ENCODE results near the gene PLSCR1.
A peak's percentile ranks its signal among the peaks of the same experiment; 100 is the strongest.
"Not testable (repeated sequence)": the region's sequence is repeated elsewhere in the genome, so short reads cannot be mapped to it uniquely, and the experiment has no call there.

Gene PLSCR1

DNA sequence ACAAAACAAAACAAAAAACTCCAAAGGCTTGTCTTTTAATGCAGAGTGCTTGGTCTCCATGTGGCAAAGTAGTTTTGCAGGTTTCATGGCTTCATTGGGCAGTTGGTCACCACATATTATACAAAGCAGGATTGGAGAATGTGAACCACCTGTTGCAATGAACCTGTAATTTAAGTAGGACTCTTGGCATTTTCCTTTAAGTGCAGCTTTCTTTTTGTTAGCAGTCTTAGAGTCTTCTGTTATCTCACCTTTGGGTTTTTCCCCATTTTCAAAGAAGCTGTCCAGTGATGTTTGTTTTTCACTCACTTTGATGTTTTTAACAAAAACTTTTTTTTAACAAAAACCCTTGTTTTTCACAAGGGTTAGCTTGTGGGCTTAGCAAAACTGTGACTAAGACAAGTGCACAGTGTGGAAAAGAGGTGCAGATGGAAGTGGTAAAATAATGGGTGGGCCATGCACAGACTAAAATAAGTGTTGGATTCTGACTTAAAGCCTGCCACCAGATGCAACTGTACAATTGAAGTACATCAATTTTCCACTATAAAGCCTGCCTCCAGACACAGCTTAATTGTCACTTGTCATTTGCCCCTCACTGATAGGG lies 2.9 kb upstream of the PLSCR1 start:
- DNase-seq, result no peak

- DNase-seq, result no peak
Measured at GRCh38 chr3:146546366-146546965, 2.1 kb upstream of the PLSCR1 start.

DNA sequence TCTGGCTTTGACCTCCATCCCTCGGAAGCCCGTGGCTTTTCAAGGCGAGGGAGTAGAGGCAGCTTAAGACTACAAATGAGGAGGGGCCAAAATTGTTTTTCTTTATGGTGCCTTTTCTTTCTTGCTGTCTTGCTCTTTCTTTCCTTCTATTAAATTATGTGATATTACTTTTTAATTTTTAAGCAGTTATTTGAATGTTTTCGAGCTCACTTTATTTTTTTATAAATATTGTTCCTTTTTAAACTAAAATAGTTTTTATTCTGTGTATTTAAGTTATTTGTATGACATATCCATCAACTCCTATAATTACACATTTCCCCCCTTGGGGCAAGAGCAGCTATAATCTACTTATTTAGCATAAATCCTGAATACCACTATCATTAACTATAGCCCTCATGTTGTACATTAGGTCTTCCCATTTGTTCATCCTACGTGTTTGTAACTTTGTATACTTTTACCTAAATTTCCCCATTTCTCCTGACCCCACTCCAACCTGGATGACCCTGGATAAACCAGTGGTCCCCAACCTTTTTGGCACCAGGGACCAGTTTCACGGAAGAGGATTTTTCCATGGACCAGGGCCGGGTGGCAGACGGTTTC lies 622 bp upstream of the PLSCR1 start:
- DNase-seq, result no peak

DNA sequence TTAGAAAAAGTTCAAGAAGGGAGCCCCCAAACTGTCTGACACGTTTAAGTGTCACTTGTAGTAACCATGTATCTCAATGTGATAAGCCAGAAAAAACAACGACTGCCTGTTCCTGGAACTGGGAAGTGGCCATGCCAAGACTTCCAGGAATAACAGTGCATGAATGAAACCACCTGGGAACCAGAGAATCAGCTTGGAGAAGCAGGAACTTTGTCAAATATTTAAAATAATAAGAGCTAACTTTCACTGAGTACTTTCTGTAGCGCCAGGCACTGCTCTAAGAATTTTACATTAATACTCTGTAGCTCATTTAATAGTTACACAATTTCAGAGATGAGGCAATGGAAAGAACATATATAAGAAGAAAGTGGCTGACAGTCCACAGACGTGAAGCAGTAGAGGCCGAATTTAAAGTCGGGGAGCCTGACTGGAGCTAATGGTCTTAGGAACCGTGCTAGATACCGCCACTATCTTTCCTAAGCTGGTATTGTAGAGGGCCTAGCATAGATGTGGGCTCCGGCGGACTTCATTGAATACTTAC lies 876 bp downstream of the PLSCR1 start:
- no peak for DNase-seq

DNA sequence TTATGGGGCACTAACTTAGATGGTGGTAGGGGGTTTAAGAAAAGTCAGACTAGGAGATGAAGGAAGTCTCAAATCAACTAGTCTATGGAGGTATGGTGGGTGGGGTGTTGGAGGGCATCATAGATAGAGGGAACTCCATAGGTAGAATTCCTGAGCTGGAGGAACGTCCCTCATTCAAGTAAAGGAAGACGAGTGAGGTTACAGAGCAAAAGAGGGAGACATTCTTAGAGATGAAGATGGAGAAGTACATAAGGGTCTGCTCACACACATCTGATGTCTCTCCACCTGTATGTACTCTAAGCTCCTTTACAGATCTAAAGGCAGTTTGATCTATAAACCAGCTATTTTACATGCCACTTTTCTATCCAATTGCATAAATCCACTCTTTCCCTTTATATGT lies 1.4 kb downstream of the PLSCR1 start:
- DNase-seq, result peak; percentile 8

DNA sequence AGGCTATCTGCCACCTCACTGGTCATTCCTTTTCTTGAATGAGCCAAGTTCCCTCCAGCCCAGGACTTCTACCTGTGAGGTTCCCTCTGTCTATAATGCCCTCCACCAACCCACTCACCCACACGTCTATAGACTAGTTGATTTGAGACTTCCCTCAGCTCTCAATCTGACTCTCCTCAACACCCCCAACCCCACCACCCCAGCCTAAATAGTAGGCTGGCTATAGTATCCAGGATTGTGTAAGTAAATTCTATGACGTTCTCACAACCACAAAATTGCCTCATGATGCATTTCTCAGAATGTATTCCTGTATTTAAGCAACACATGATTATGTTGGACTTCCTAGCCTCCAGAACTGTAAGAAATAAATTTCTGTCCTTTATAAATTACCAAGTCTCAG lies 2.2 kb downstream of the PLSCR1 start:
- no peak for DNase-seq

GRCh38 chr3:146540978-146541377 lies 3.4 kb downstream of the PLSCR1 start:
- DNase-seq, result no peak

- DNase-seq, result no peak
Measured at GRCh38 chr3:146540236-146540635, 4.2 kb downstream of the PLSCR1 start.

GRCh38 chr3:146539315-146539714 lies 5.1 kb downstream of the PLSCR1 start:
- no peak for DNase-seq

DNA sequence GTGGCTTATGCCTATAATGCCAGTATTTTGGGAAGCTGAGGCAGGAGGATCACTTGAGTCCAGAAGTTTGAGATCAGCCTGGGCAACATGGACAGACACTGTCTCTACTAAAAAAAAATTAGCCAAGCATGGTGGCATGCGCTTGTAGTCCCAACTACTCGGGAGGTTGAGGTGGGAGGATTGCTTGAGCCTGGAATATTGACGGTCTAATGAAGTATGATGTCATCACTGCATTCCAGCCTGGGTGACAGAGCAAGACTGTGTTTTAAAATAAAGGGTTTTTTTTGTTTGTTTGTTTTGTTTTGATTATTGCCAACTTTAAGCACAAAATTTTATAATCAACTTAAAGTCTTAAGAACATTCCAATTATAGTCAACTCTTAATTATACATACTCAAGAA lies 6.8 kb downstream of the PLSCR1 start:
- DNase-seq, result no peak

GRCh38 chr3:146536681-146537080 lies 7.7 kb downstream of the PLSCR1 start:
- DNase-seq, result no peak

DNA sequence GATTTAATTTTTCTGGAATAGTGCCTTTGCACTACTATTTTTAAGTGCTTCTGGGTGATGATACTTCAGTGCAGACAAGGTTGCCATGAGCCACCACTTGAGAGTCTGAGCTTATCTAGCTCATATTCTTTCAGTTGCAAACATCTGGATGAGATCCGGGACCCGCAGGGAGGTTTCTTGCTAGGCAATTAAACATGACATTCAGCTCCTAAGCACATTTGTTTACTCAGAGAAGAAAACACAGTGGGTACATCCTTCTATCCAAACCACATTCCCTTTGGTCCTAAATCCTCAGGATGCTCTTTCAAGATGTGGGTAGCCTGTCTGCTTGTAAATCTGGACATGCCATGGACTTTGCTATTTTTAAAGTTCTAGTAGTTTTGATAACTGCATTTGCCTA lies 12.0 kb downstream of the PLSCR1 start:
- peak; percentile 11 for DNase-seq

DNA sequence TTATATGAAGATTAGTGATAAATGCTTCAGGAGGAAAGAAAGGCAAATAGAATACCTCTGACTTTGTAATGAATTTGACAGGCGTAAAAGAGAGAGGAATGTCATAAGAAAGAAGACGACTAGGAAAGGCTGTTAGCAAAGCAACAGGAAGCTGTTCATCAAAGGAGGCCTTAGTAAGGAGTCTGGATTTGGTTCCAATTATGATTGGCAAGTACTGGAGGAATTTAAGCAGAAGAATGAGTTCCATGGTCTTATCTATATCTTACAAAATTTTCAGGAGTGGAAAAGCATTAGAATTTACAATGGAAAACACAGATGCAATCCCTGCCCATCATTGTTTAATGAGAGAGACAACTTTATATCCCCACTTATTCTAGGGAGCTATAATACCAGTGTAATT lies 13.8 kb downstream of the PLSCR1 start:
- no peak for DNase-seq

DNA sequence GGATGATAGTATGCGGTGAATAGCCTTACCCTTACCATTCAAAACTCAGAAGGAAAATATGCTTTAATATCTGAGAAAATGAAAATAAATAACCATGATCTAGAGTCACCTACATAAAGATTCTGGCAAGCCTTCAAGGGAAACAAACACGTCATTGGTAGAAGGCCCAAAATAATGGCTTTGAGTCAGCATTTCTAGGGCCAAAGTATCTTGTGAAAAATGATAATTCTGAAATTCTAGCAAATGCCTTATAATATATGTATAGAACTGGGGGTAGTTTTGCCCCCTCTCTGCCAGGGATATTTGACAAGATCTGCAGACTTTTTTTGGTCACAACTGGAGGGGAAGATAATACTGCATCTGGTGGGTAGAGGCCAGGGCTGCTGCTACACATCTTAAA lies 15.4 kb downstream of the PLSCR1 start:
- DNase-seq, result no peak

DNA sequence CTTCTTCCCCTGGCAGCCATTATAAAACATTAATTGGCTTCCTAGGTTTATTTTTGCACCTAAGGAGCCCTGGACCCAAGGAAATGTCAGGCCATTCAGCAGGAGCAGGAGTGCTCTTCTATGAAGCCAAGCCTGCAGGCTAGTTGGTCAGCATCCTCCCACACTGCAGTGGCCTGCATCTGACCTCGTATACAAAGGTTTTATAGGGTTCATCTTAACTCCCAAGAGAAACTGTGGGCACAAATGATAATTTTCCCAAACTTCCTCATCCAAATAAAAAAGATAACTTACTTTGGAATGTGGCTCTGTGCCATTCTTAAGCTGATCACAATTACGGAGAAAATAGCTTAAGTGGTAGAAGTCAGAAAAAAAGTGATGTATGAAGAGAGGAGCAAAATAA lies 19.4 kb downstream of the PLSCR1 start:
- no peak for DNase-seq

- no peak for DNase-seq
Measured at GRCh38 chr3:146523531-146523930, 20.9 kb downstream of the PLSCR1 start.

DNA sequence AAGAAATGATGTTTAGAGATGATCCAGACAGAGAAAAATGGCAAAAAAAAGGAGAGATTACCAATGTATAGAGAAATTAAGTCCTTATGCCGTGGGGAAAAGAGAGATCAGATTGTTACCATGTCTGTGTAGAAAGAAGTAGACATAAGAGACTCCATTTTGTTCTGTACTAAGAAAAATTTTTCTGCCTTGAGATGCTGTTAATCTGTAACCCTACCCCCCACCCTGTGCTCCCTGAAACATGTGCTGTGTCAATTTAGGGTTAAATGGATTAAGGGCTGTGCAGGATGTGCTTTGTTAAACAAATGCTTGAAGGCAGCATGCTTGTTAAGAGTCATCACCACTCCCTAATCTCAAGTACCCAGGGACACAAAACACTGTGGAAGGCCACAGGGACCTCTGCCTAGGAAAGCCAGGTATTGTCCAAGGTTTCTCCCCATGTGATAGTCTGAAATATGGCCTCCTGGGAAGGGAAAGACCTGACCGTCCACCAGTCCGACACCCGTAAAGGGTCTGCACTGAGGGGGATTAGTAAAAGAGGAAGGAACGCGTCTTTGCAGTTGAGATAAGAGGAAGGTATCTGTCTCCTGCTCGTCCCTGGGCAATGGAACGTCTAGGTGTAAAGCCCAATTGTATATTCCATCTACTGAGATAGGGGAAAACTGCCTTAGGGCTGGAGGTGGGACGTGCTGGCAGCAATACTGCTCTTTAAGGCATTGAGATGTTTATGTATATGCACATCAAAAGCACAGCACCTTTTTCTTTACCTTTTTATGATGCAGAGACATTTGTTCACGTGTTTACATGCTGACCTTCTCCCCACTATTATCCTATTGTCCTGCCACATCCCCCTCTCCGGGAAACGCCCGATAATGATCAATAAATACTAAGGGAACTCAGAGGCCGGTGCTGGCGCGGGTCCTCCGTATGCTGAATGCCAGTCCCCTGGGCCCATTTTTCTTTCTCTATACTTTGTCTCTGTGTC lies 21.9 kb downstream of the PLSCR1 start:
- DNase-seq, result not testable (repeated sequence)

GRCh38 chr3:146521394-146521793 lies 23.0 kb downstream of the PLSCR1 start:
- no peak for DNase-seq

GRCh38 chr3:146519810-146520209 lies 24.6 kb downstream of the PLSCR1 start:
- no peak for DNase-seq

- peak; percentile 69 for DNase-seq
Measured at GRCh38 chr3:146517684-146518435, 26.5 kb downstream of the PLSCR1 start.

DNA sequence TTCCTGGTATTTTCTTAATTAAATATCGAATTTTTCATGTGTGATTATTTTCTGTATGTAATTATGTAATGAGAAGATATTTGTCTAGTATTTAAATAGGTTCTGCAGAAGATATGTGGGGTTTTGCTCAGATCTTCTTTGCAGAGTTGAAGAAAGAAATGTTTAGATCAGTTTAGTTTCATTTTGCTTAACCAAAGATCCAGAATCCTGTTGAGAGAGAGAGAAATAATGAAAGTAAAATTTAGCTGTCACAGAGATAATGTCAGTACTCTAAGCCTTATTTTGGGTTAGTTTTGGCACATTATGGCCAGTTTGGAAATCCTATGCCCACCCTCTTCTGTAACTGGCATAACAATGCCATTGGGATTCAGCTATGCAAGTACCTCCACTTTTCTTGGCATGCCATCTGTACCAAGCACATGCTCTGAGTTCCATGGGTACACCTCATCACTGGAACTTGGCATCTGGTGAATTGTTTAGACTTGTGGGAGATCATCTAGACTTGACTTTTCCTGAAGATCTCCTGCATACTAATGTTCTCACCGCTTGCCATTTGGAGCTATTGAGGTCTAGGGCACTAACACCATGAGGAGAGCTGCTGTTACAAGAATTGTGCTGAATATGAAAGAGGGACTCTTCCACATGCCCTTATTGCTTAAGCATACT lies 30.9 kb downstream of the PLSCR1 start:
- no peak for DNase-seq

Data from NCI-H146 (cell line).